ENCODE measurements around the gene KCND2. TPM values are rescaled to one million over a fixed set of nuclear protein-coding genes. Genes with fewer than 3 reads are reported as not detected.

The KCND2 gene
- total RNA-seq, 1 donor from 2014 or later: 0.61 TPM

DNA sequence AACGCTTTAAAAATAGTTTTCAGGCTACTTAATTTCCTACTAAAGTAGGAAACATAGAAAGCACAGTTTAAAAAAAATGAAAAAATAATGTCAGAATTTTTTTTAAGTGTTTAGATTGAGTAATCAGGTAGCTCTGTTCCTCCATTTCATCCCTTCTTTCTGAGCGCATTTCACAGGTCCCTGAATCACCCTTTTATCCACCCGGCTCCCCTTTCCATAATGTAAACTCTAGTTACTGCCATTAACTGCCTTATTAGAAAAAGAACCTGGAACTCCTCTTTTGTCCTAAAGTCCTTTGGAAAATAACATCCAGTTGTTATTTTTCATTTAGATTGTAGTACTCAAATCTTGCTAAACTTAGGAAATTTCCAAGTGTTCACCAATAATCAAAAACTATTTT lies 5.8 kb downstream of the KCND2 start:
- H3K4me3 Mint-ChIP-seq: no peak overlapping the region
- TF ChIP-seq CTCF (conservative IDR thresholded peaks at IDR 0.05): no peak
- H3K9me3 Mint-ChIP-seq: no peaks in the 10 kb centered on the region
- peaks cover 5% of the 10 kb centered on the region for H3K36me3 Mint-ChIP-seq (ENCODE audit: low read depth)
- H3K27ac Mint-ChIP-seq (ENCODE audit: unreplicated experiment): no peak overlapping the region
- no peak for DNase-seq (ENCODE audit: low read depth, low spot score)
- H3K4me1 Mint-ChIP-seq: peaks cover 2% of the 10 kb centered on the region
- peaks cover 36% of the 10 kb centered on the region for H3K27me3 Mint-ChIP-seq (ENCODE audit: low read depth)

DNA sequence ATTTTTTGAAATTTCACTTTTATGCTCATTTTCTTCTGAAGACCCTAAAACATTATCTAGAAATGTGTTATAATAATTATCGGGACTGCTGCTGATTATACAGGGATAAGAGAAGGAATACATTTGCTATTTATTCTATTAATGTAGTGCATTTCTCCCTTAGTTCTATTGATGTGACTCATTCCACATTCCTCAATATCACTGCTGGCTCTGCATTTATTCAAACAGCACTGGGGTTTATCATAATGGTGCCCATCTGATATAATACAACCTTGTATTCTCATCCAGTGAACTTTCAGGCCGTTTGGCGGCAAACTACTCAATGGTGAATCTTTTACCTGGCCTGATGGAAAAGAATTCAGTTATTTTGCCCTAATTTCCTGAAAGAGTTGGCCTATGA lies 7.8 kb downstream of the KCND2 start:
- Mint-ChIP-seq H3K27ac (ENCODE audit: unreplicated experiment) (no peak overlapping the region), H3K9me3 (no peaks in the 10 kb centered on the region), H3K4me3 (no peak overlapping the region), H3K4me1 (no peaks in the 10 kb centered on the region), H3K27me3 (ENCODE audit: low read depth) (peaks cover 16% of the 10 kb centered on the region), H3K36me3 (ENCODE audit: low read depth) (no peaks in the 10 kb centered on the region)
- no peak for DNase-seq (ENCODE audit: low read depth, low spot score)
- no peak for TF ChIP-seq CTCF (conservative IDR thresholded peaks at IDR 0.05)

DNA sequence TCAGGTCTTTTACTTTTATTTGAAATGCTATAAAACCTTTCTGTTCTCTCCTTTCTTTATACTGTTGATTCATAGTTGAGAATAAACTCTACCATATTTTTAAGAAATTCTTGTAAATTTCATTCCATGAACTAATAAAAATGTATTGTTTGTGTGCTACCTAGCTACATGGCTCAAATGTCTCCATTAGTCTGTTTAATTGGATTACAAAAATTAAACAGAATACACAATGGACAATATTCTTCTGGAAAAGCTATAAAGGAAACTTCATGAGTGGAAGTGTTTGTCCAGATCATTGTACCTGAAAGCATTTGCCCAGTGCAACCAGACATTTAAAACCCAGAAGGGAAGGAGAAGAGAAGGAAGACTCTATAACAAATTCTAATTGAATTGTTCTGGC lies 20.1 kb downstream of the KCND2 start:
- no peak overlapping the region for H3K4me3 Mint-ChIP-seq

GRCh38 chr7:120302190-120302589 lies 29.2 kb downstream of the KCND2 start:
- H3K27me3 Mint-ChIP-seq (ENCODE audit: low read depth): no peaks in the 10 kb centered on the region
- H3K36me3 Mint-ChIP-seq (ENCODE audit: low read depth): no peaks in the 10 kb centered on the region
- H3K4me1 Mint-ChIP-seq: no peaks in the 10 kb centered on the region
- H3K4me3 Mint-ChIP-seq: no peak overlapping the region
- no peak overlapping the region for H3K27ac Mint-ChIP-seq (ENCODE audit: unreplicated experiment)
- no peaks in the 10 kb centered on the region for H3K9me3 Mint-ChIP-seq
- no peak for TF ChIP-seq CTCF (conservative IDR thresholded peaks at IDR 0.05)
- no peak for DNase-seq (ENCODE audit: low read depth, low spot score)

More for the DNA sequence above, 20.1 kb downstream of the KCND2 start:
- Mint-ChIP-seq H3K9me3 (no peaks in the 10 kb centered on the region), H3K36me3 (ENCODE audit: low read depth) (no peaks in the 10 kb centered on the region), H3K27me3 (ENCODE audit: low read depth) (no peaks in the 10 kb centered on the region), H3K27ac (ENCODE audit: unreplicated experiment) (no peak overlapping the region), H3K4me1 (no peaks in the 10 kb centered on the region)
- TF ChIP-seq CTCF (conservative IDR thresholded peaks at IDR 0.05): no peak
- no peak for DNase-seq (ENCODE audit: low read depth, low spot score)

GRCh38 chr7:120303105-120303504 lies 30.1 kb downstream of the KCND2 start:
- Mint-ChIP-seq H3K4me1 (no peaks in the 10 kb centered on the region), H3K4me3 (no peak overlapping the region), H3K27me3 (ENCODE audit: low read depth) (no peaks in the 10 kb centered on the region), H3K36me3 (ENCODE audit: low read depth) (no peaks in the 10 kb centered on the region), H3K27ac (ENCODE audit: unreplicated experiment) (no peak overlapping the region), H3K9me3 (no peaks in the 10 kb centered on the region)
- no peak for DNase-seq (ENCODE audit: low read depth, low spot score)
- TF ChIP-seq CTCF (conservative IDR thresholded peaks at IDR 0.05): no peak

- Mint-ChIP-seq H3K4me1 (no peaks in the 10 kb centered on the region), H3K36me3 (ENCODE audit: low read depth) (no peaks in the 10 kb centered on the region), H3K9me3 (no peaks in the 10 kb centered on the region), H3K4me3 (no peak overlapping the region), H3K27me3 (ENCODE audit: low read depth) (no peaks in the 10 kb centered on the region), H3K27ac (ENCODE audit: unreplicated experiment) (no peak overlapping the region)
- TF ChIP-seq CTCF (conservative IDR thresholded peaks at IDR 0.05): no peak
- no peak for DNase-seq (ENCODE audit: low read depth, low spot score)
Measured at GRCh38 chr7:120304674-120305073, 31.7 kb downstream of the KCND2 start.

Measured in neural crest cell (in vitro differentiated cells).